NCI-H345 treated with DMSO at 0.1 percent for 48 hours (cell line): ENCODE results near the gene RPS19.
"Not testable (repeated sequence)": the region's sequence is repeated elsewhere in the genome, so short reads cannot be mapped to it uniquely, and the experiment has no call there.

ENCODE experiments used
- DNase-seq: peaks from one replicate; lab custom pipeline; 2025; ENCODE audit not compliant: unreplicated experiment; lab: John Stamatoyannopoulos, UW

Gene RPS19

GRCh38 chr19:41912899-41913537 lies 53.0 kb downstream of the RPS19 start:
- DNase-seq: no peak

- DNase-seq: no peak
Measured at GRCh38 chr19:41913538-41914423, 53.7 kb downstream of the RPS19 start.

- not testable (repeated sequence) for DNase-seq
Measured at GRCh38 chr19:41914424-41914834, 54.4 kb downstream of the RPS19 start.

- DNase-seq: no peak
Measured at GRCh38 chr19:41915021-41915775, 55.1 kb downstream of the RPS19 start.

GRCh38 chr19:41915776-41916414 lies 55.8 kb downstream of the RPS19 start:
- no peak for DNase-seq

- no peak for DNase-seq
Measured at GRCh38 chr19:41917676-41918075, 57.6 kb downstream of the RPS19 start.

GRCh38 chr19:41918095-41918494 lies 58.0 kb downstream of the RPS19 start:
- no peak for DNase-seq

GRCh38 chr19:41918653-41919244 lies 58.7 kb downstream of the RPS19 start:
- no peak for DNase-seq

- DNase-seq: no peak
Measured at GRCh38 chr19:41919948-41920712, 60.1 kb downstream of the RPS19 start.

GRCh38 chr19:41920882-41921576 lies 61.0 kb downstream of the RPS19 start:
- DNase-seq: no peak

GRCh38 chr19:41921577-41922576 lies 61.8 kb downstream of the RPS19 start:
- no peak for DNase-seq
